Neuronal stem cell (in vitro differentiated cells): Measurements from ENCODE around the gene TRAF3IP3.

Experiments
- DNase-seq: peaks from one replicate; pipeline ENCODE4 v3.0.0-alpha.2; 2013; ENCODE audit warnings: low spot score
- H2AFZ ChIP-seq: one replicate; pipeline ENCODE4 v1.6.1; 2013; ENCODE audit warnings: mild to moderate bottlenecking, low read length, inconsistent platforms
- H2AK5ac ChIP-seq: 2 replicates; pipeline ENCODE4 v1.6.1; 2013; ENCODE audit warnings: low read depth, mild to moderate bottlenecking, inconsistent platforms, low read length, moderate library complexity, mixed read lengths
- H2BK120ac ChIP-seq: 2 replicates; pipeline ENCODE4 v1.6.1; 2013; ENCODE audit warnings: low read depth, mild to moderate bottlenecking, inconsistent platforms, low read length, moderate library complexity, mixed read lengths
- H2BK12ac ChIP-seq: one replicate; pipeline ENCODE4 v1.6.1; 2013; ENCODE audit warnings: low read length, inconsistent platforms
- H2BK15ac ChIP-seq: 2 replicates; pipeline ENCODE4 v1.6.1; 2013; ENCODE audit warnings: mild to moderate bottlenecking, low read length, inconsistent platforms, mixed read lengths
- H2BK5ac ChIP-seq: one replicate; pipeline ENCODE4 v1.6.1; 2013; ENCODE audit warnings: inconsistent platforms, mild to moderate bottlenecking, low read length, moderate library complexity
- H3K14ac ChIP-seq: one replicate; pipeline ENCODE4 v1.6.1; 2013; ENCODE audit warnings: low read length, inconsistent platforms
- H3K18ac ChIP-seq: 2 replicates; pipeline ENCODE4 v1.6.1; 2013; ENCODE audit warnings: low read length, inconsistent platforms
- H3K23ac ChIP-seq: 2 replicates; pipeline ENCODE4 v1.6.1; 2013; ENCODE audit warnings: low read depth, mild to moderate bottlenecking, mixed read lengths, low read length, inconsistent platforms; ENCODE audit not compliant: poor library complexity
- H3K27ac ChIP-seq: replicated peaks from 3 replicates; pipeline ENCODE4 v1.5.1; 2013; ENCODE audit warnings: low read length, inconsistent platforms
- H3K27me3 ChIP-seq, 3 experiments: 2 replicates each; pipeline ENCODE4 v1.6.1; 2013; ENCODE audit warnings: low read length in 3 of 3, mild to moderate bottlenecking in 2 of 3, inconsistent platforms in 1 of 3, low read depth in 1 of 3, mixed read lengths in 1 of 3, moderate library complexity in 1 of 3; ENCODE audit not compliant: control insufficient read depth in 3 of 3, insufficient read depth in 3 of 3
- H3K36me3 ChIP-seq, 2 donors: replicated peaks in 1 of 2; 2 replicates each; pipeline ENCODE4 v1.6.1; 2013; ENCODE audit warnings: low read length in 2 of 2; ENCODE audit not compliant: control insufficient read depth in 2 of 2, insufficient read depth in 2 of 2
- H3K4ac ChIP-seq: 2 replicates; pipeline ENCODE4 v1.6.1; 2013; ENCODE audit warnings: inconsistent platforms, mild to moderate bottlenecking, low read length, moderate library complexity
- H3K4me1 ChIP-seq, 2 donors: 1 replicate in 1 of 2; 2 replicates in 1 of 2; pipeline ENCODE4 v1.6.1; 2013; ENCODE audit warnings: low read length in 2 of 2, low read depth in 1 of 2; ENCODE audit not compliant: control insufficient read depth in 2 of 2, insufficient read depth in 1 of 2
- H3K4me2 ChIP-seq: one replicate; pipeline ENCODE4 v1.6.1; 2013; ENCODE audit warnings: mild to moderate bottlenecking, low read length, inconsistent platforms; ENCODE audit not compliant: insufficient read depth, poor library complexity, severe bottlenecking
- H3K4me3 ChIP-seq, 2 donors: 2 replicates each; pipeline ENCODE4 v1.5.1; 2013; ENCODE audit warnings: low read length in 2 of 2, mild to moderate bottlenecking in 2 of 2, inconsistent platforms in 1 of 2, moderate library complexity in 1 of 2
- H3K79me1 ChIP-seq: one replicate; pipeline ENCODE4 v1.6.1; 2013; ENCODE audit warnings: low read depth, mild to moderate bottlenecking, inconsistent platforms, low read length, moderate library complexity
- H3K9ac ChIP-seq: one replicate; pipeline ENCODE4 v1.6.1; 2013; ENCODE audit warnings: mild to moderate bottlenecking, low read depth, low read length, inconsistent platforms; ENCODE audit not compliant: poor library complexity
- H3K9me3 ChIP-seq, 2 donors: replicated peaks in 1 of 2; 2 replicates each; pipeline versions ENCODE3 to v1.6.1; 2013; ENCODE audit warnings: low read length in 2 of 2, mild to moderate bottlenecking in 2 of 2, inconsistent platforms in 1 of 2, low read depth in 1 of 2, mixed read lengths in 1 of 2, moderate library complexity in 1 of 2; ENCODE audit not compliant: control insufficient read depth in 2 of 2, insufficient read depth in 1 of 2
- H4K8ac ChIP-seq: one replicate; pipeline ENCODE4 v1.6.1; 2013; ENCODE audit warnings: low read depth, mild to moderate bottlenecking, inconsistent platforms, low read length, moderate library complexity
- H4K91ac ChIP-seq: one replicate; pipeline ENCODE4 v1.6.1; 2013; ENCODE audit warnings: low read length, low read depth, mild to moderate bottlenecking, inconsistent platforms; ENCODE audit not compliant: poor library complexity
- WGBS, 2 donors: extraction: QIAGEN DNeasy Blood & Tissue Kit; methylation state at CpG; one replicate each; pipeline ENCODE4 v1.1.7; 2013; ENCODE audit warnings: missing lambda C conversion rate in 2 of 2, mixed read lengths in 1 of 2; ENCODE audit not compliant: insufficient read length in 2 of 2, insufficient replicate concordance in 1 of 2; ENCODE audit errors: extremely low coverage in 2 of 2; 5-methylcytosine and 5-hydroxymethylcytosine counted together

Gene TRAF3IP3

GRCh38 chr1:209741889-209742288 lies 14.0 kb upstream of the TRAF3IP3 start:
- H2AK5ac ChIP-seq: no peak overlapping the region
- H2AFZ ChIP-seq: no peak overlapping the region
- no peak overlapping the region for H3K4me3 ChIP-seq
- no peak overlapping the region for H3K14ac ChIP-seq
- H3K18ac ChIP-seq: no peak overlapping the region
- H3K36me3 ChIP-seq: no peaks in the 10 kb centered on the region
- DNase-seq: no peak
- no peak overlapping the region for H2BK5ac ChIP-seq
- H4K91ac ChIP-seq: no peak overlapping the region
- no peaks in the 10 kb centered on the region for H3K4me1 ChIP-seq
- no peak overlapping the region for H3K27ac ChIP-seq
- H3K27me3 ChIP-seq: peaks cover 0 to 19% (median 0%) of the 10 kb centered on the region in 3 experiments
- H3K9me3 ChIP-seq: no peaks in the 10 kb centered on the region
- H2BK12ac ChIP-seq: no peak overlapping the region
- H3K4ac ChIP-seq: no peak overlapping the region
- no peak overlapping the region for H2BK15ac ChIP-seq
- no peak overlapping the region for H3K9ac ChIP-seq
- H3K23ac ChIP-seq: no peak overlapping the region
- no CpG with 5 or more reads among the region's 2 CpGs for WGBS, 2 donors
- H2BK120ac ChIP-seq: no peak overlapping the region
- H3K79me1 ChIP-seq: no peaks in the 10 kb centered on the region
- no peak overlapping the region for H4K8ac ChIP-seq
- no peak overlapping the region for H3K4me2 ChIP-seq

GRCh38 chr1:209742409-209743144 lies 13.3 kb upstream of the TRAF3IP3 start:
- no peak overlapping the region for H3K18ac ChIP-seq
- no peak overlapping the region for H3K27ac ChIP-seq
- H4K91ac ChIP-seq: no peak overlapping the region
- H4K8ac ChIP-seq: no peak overlapping the region
- peaks cover 0 to 21% (median 0%) of the 10 kb centered on the region in 3 experiments for H3K27me3 ChIP-seq
- H3K14ac ChIP-seq: no peak overlapping the region
- H3K79me1 ChIP-seq: no peaks in the 10 kb centered on the region
- DNase-seq: no peak
- H3K36me3 ChIP-seq: no peaks in the 10 kb centered on the region
- WGBS, 2 donors: no CpG with 5 or more reads among the region's 8 CpGs
- H3K9me3 ChIP-seq: no peaks in the 10 kb centered on the region
- H3K23ac ChIP-seq: no peak overlapping the region
- no peak overlapping the region for H3K4me2 ChIP-seq
- H2BK15ac ChIP-seq: no peak overlapping the region
- H2AK5ac ChIP-seq: no peak overlapping the region
- H3K4ac ChIP-seq: no peak overlapping the region
- no peak overlapping the region for H2BK5ac ChIP-seq
- H3K4me3 ChIP-seq: no peak overlapping the region
- H3K4me1 ChIP-seq: peaks cover under 1 to 3% of the 10 kb centered on the region in 2 donors
- H2AFZ ChIP-seq: no peak overlapping the region
- H3K9ac ChIP-seq: no peak overlapping the region
- no peak overlapping the region for H2BK120ac ChIP-seq
- no peak overlapping the region for H2BK12ac ChIP-seq

- Histone ChIP-seq H2AK5ac (no peak overlapping the region), H3K27ac (no peak overlapping the region), H3K18ac (no peak overlapping the region), H2BK120ac (no peak overlapping the region), H2BK15ac (no peak overlapping the region), H2BK5ac (no peak overlapping the region), H3K4me1 (peaks cover 2 to 5% of the 10 kb centered on the region in 2 donors), H3K14ac (no peak overlapping the region), H3K4ac (no peak overlapping the region), H3K36me3 (no peaks in the 10 kb centered on the region), H3K4me3 (no peak overlapping the region), H2BK12ac (no peak overlapping the region), H3K27me3 (peaks cover 0 to 21% (median 0%) of the 10 kb centered on the region in 3 experiments), H3K9me3 (no peaks in the 10 kb centered on the region), H3K9ac (no peak overlapping the region), H4K91ac (no peak overlapping the region), H2AFZ (no peak overlapping the region), H3K4me2 (no peak overlapping the region), H4K8ac (no peak overlapping the region), H3K79me1 (no peaks in the 10 kb centered on the region), H3K23ac (no peak overlapping the region)
- no CpG with 5 or more reads among the region's 2 CpGs for WGBS, 2 donors
- no peak for DNase-seq
Observed at GRCh38 chr1:209743145-209743482, 12.7 kb upstream of the TRAF3IP3 start.

GRCh38 chr1:209746451-209747165 lies 9.2 kb upstream of the TRAF3IP3 start:
- H3K18ac ChIP-seq: no peak overlapping the region
- no peak overlapping the region for H3K23ac ChIP-seq
- no peak overlapping the region for H2BK5ac ChIP-seq
- no peak overlapping the region for H3K4ac ChIP-seq
- no peaks in the 10 kb centered on the region for H3K79me1 ChIP-seq
- peaks cover 0 to 22% (median 0%) of the 10 kb centered on the region in 3 experiments for H3K27me3 ChIP-seq
- H2AK5ac ChIP-seq: no peak overlapping the region
- H3K4me3 ChIP-seq: no peak overlapping the region
- H2AFZ ChIP-seq: no peak overlapping the region
- no peak for DNase-seq
- no peak overlapping the region for H2BK15ac ChIP-seq
- no peaks in the 10 kb centered on the region for H3K36me3 ChIP-seq
- no peaks in the 10 kb centered on the region for H3K9me3 ChIP-seq
- no peak overlapping the region for H4K91ac ChIP-seq
- no peak overlapping the region for H2BK12ac ChIP-seq
- H3K4me1 ChIP-seq: peaks cover 2 to 6% of the 10 kb centered on the region in 2 donors
- no peak overlapping the region for H3K4me2 ChIP-seq
- no peak overlapping the region for H3K14ac ChIP-seq
- H3K9ac ChIP-seq: no peak overlapping the region
- no peak overlapping the region for H2BK120ac ChIP-seq
- WGBS, 2 donors: no CpG with 5 or more reads among the region's 4 CpGs
- H3K27ac ChIP-seq: no peak overlapping the region
- no peak overlapping the region for H4K8ac ChIP-seq
